GM12891 (cell line): ENCODE results near the gene SMOC2.

Source experiments
- POLR2A ChIP-seq: IDR thresholded peaks from 2 replicates; pipeline ENCODE4 v1.6.1; 2011; ENCODE audit warnings: low read depth, low read length, control low read depth
- POLR2AphosphoS5 ChIP-seq: IDR thresholded peaks from 2 replicates; pipeline ENCODE4 v1.6.1; 2011; ENCODE audit warnings: low read depth, low read length, control low read depth
- TAF1 ChIP-seq: IDR thresholded peaks from 2 replicates; pipeline ENCODE4 v1.6.1; 2011; ENCODE audit warnings: low read depth, low read length, control low read depth

- TF ChIP-seq TAF1 (no peak), POLR2A (no peak), POLR2AphosphoS5 (no peak)
These were observed 158.1 kb downstream of the SMOC2 start for GRCh38 chr6:168599118-168599494.
